GM12801 (cell line): ENCODE data around the gene SLX4IP.

Source experiments
- TF ChIP-seq, protein P1 (sequence below): IDR thresholded peaks from one replicate; pipeline ENCODE4 v1.5.1; 2011; ENCODE audit warnings: control low read depth; ENCODE audit not compliant: insufficient read length; ENCODE audit errors: extremely low read depth

Gene SLX4IP

DNA sequence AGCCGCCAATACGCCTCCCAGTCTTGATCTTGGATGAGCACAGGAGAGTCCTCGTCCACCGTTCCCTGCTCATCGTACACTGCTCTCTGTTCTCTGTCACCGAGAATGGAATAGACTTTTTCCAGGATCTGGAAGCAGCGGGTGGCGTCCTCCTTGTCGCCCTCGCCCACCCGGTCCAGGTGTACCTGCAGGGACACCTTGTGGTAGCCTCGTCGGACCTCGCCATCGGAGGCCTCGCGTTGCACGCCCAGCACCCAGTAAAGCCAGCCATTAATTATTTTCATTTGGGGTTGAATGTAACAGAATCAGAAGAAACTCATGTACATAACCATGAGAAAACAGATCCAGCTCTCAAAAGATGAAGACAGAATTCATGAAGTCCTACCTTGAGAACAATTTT is 178.8 kb downstream of the SLX4IP start:
- TF ChIP-seq, protein P1, sequence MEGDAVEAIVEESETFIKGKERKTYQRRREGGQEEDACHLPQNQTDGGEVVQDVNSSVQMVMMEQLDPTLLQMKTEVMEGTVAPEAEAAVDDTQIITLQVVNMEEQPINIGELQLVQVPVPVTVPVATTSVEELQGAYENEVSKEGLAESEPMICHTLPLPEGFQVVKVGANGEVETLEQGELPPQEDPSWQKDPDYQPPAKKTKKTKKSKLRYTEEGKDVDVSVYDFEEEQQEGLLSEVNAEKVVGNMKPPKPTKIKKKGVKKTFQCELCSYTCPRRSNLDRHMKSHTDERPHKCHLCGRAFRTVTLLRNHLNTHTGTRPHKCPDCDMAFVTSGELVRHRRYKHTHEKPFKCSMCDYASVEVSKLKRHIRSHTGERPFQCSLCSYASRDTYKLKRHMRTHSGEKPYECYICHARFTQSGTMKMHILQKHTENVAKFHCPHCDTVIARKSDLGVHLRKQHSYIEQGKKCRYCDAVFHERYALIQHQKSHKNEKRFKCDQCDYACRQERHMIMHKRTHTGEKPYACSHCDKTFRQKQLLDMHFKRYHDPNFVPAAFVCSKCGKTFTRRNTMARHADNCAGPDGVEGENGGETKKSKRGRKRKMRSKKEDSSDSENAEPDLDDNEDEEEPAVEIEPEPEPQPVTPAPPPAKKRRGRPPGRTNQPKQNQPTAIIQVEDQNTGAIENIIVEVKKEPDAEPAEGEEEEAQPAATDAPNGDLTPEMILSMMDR, result no peak

DNA sequence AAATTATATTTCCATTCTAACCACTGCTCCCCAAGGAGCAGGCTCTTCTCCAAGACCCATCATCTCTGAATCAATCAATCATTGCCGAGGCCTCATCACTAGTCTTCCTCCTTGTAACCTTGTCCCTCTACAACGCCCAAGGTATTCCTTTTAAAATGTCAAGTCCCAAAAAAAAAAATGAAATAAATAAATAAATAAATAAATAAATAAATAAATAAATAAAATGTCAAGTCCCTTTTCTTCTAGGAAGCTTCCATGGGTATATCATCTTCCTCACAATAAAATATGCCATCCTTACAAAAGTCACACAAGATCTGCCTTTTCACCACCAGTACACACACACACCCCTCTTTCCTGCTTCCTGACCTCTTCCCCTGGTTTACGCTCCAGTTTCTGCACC is 181.1 kb downstream of the SLX4IP start:
- TF ChIP-seq, protein P1, result no peak

DNA sequence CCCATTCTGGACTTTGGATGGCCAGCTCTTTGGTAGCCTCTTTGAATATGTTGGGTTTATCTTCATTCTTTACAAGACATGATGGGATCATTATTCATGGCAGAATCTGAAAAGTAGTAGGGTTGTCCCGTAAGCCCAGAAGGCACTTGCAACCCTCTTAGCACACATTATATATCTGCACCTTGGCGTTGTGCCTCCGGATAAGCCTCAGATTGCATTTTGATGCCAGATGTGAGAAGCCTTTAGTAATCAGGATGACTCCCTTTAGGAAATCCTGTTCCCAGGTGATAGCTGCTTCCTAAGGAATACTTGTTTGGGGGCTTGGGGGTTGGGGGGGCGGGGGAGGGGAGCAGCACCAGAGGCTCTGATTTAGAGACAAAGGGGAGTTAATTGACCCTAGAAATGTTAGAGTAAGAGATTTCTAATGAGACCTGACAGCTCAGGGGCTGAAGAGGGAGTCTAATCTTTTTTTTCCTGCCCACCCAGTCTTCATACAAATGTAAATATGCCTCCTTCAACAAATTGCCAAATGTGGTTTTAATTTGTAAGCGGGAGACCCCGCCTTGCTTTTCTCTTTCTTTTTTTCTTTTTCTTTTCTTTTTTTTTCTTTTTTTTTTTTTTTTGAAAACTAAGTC is 183.6 kb downstream of the SLX4IP start:
- TF ChIP-seq, protein P1, result no peak

DNA sequence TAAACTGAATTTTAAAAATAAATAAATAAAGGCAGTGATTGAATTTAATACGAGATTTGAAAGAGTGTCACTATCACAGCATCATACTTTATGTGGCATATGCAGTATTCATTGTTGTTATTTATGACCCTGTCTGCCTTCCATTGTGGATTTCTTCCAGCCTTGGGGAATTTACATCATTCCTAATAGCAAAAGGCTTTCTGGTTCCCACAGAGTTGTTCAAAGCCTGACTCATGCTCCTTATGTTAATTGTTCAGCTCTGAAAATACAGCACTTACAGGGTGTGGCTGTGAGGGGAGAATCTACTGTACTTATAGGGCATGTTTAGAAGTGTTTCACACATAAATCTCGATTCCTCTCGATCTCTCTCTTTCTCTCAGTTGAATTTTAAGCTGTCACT is 184.3 kb downstream of the SLX4IP start:
- TF ChIP-seq, protein P1, result no peak

DNA sequence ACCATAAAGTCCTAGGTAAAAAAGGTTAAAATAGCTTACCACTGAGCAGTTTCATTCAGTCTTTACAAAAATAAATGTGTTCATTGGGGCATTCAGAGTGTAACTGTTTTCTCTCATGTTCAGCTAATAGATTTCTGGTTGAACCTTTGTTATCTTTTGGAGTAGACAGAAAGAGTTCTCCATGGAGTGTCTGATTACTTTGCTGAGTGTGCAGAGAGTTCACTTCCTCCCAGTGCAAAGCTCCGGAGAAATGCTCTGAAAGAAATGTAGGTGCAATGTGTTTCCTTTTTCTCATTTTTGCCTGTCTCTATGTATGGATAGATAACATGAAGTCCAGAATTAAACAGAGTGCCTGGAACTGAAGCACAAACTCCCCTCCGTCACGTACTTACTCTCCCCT is 186.0 kb downstream of the SLX4IP start:
- TF ChIP-seq, protein P1, result no peak

DNA sequence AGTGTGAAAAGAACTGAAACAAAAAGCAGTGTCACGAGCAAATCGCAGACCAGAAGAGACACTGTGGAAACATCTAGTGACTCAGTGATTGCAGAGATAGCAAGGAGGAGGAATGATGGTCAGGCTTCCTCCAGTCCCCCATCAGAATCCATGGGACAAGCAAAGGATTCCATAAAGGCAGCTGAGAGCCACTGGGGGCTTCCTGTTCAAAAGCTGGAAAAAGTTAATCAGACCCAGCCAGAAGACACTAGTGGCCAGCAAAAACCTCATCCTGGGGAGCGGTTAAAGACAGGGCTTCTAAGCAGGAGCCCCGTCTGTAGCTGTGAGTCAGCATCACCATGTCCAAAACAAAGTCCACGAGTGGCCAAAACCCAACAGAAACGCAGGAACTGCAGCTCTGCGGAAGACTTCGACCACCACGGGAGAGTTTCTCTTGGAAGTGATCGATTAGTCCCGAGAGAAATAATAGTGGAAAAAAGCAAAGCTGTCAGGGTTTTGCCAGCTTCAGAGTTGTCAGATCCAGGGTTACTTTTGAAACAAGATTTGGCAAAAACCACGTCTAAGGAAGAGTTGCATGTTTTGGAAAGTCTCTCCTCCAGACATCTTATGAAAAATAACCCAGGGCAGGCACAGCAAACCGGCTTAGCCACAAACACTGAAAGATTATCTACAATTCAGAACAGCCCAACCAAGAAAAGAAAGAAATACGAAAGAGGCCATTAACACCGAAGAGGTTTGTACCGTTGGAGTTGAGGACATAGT is 187.7 kb downstream of the SLX4IP start:
- TF ChIP-seq, protein P1, result no peak

DNA sequence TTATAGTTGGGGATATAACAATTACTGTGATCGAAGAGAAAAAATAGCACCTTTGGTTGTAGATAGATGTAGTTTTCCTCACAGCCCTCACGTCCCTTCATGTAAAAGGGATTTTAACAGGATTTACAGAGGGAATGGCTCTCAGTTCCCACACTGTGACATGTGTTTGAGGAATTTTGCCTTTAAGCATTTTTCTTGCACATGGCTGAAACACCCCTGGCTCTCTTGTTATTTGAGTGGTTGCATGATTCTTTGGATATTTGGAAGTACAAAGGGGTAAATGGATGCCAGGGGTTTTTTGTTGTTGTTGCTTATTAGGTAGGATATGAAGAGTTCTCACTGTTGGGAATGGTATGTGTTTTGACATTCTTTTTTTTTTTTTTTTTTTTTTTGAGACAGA is 190.5 kb downstream of the SLX4IP start:
- TF ChIP-seq, protein P1, result no peak
